Activated naive CD4-positive, alpha-beta T cell treated with anti-CD3 and anti-CD28 coated beads, Interleukin-2, amount 50 U/mL, for 24 hours (primary cell): ENCODE results near the gene UBE4B.

ENCODE experiments used
- H3K27ac Mint-ChIP-seq: one replicate; pipeline ENCODE4 v1.8.0; 2021; ENCODE audit warnings: mild to moderate bottlenecking, mixed read lengths
- H3K27me3 Mint-ChIP-seq: one replicate; pipeline ENCODE4 v1.8.0; 2021; ENCODE audit warnings: mixed read lengths
- H3K36me3 Mint-ChIP-seq: one replicate; pipeline ENCODE4 v1.8.0; 2021; ENCODE audit warnings: mixed read lengths
- H3K4me1 Mint-ChIP-seq: one replicate; pipeline ENCODE4 v1.8.0; 2021; ENCODE audit warnings: mixed read lengths
- H3K4me3 Mint-ChIP-seq: one replicate; pipeline ENCODE4 v1.8.0; 2021; ENCODE audit warnings: mild to moderate bottlenecking, mixed read lengths
- H3K9me3 Mint-ChIP-seq: one replicate; pipeline ENCODE4 v1.8.0; 2021; ENCODE audit warnings: mixed read lengths

Gene UBE4B

DNA sequence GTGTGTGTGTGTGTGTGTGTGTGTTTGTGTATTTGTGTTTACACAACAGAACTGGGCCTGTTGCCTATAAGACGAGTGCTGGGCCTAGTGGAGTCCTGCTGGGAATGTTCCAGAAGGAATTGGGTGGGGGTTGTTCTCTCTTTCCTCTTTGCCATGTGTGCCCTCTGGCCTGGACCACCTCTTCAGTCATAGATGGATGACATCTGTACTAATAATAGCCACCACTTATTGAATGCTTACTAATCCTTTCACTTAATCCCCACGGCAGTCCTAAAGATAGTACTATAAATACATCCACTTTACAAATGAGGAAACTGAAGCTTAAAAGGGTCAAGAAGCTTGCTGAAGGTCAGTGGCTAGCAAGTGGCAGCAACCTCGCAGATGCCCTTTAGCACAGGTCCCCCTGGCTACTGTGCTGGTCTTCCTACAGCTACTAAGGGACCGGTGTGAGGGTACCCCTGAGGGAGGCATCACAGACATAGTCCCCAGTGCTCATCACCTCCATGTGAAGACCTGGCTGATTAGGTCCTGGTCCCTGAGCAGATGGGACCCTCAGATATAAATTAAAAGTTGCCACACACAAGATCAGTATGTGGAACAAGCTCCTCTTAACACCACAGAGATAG lies 122.4 kb downstream of the UBE4B start:
- peaks cover 6% of the 10 kb centered on the region for H3K36me3 Mint-ChIP-seq
- peak overlapping the region; percentile 6 for H3K27ac Mint-ChIP-seq
- no peaks in the 10 kb centered on the region for H3K4me1 Mint-ChIP-seq
- no peak overlapping the region for H3K4me3 Mint-ChIP-seq
- no peaks in the 10 kb centered on the region for H3K9me3 Mint-ChIP-seq
- no peaks in the 10 kb centered on the region for H3K27me3 Mint-ChIP-seq

DNA sequence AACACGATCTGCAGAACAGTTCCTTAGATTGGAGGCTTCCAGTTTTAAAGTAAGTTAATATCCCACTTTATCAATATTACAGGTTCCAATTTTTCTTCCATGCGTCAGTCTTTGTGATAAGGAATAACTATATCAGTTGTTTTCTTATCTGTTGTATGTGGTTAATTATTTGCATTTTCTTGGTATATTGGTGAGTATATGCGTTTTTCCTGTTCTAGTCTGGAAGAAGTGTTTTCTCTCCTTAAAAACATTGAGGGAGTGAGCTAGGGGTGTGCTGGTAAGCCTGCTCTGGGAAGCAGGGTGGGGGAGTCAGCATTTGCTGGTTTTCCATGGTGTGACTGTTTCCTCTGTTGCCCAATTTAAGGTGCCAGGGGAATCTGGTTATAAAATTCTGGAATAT lies 127.4 kb downstream of the UBE4B start:
- H3K4me3 Mint-ChIP-seq: no peak overlapping the region
- peaks cover 7% of the 10 kb centered on the region for H3K36me3 Mint-ChIP-seq
- no peaks in the 10 kb centered on the region for H3K4me1 Mint-ChIP-seq
- H3K27ac Mint-ChIP-seq: no peak overlapping the region
- H3K27me3 Mint-ChIP-seq: no peaks in the 10 kb centered on the region
- H3K9me3 Mint-ChIP-seq: no peaks in the 10 kb centered on the region

- Mint-ChIP-seq H3K4me3 (no peak overlapping the region), H3K9me3 (no peaks in the 10 kb centered on the region), H3K27ac (peak overlapping the region; percentile 53), H3K4me1 (no peaks in the 10 kb centered on the region), H3K36me3 (peaks cover 13% of the 10 kb centered on the region), H3K27me3 (no peaks in the 10 kb centered on the region)
Measured at GRCh38 chr1:10160907-10161490, 128.2 kb downstream of the UBE4B start.

DNA sequence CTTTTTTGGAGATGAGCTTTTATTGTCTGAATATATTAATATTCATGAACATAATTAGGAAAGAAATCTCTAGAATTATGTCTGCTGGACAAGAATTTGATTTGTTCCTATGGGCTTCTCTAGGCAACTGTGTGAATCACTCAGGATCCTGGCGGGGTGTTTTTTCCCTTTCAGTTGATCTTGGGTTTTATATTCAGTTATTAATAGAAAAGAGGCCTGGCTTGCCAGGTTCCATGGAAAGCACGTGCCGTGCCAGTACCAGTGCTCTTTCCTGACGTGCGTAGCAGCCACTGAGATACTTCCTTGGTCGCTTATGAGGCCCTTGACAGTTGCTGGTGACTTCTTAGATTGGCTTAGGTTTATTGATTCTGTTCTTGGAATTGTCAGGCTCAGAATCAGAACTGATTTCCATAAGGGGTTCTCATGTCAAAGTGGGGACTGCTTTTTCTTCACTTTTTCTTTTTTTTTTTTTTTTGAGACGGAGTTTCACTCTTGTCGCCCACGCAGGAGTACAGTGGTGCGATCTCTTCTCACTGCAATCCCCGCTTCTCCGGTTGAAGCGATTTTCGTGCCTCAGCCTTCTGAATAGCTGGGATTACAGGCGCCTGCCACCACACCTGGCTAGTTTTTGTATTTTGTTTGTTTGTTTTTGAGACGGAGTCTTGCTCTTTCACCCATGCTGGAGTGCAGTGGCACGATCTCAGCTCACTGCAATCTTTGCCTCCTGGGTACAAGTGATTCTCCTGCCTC lies 129.0 kb downstream of the UBE4B start:
- no peak overlapping the region for H3K27ac Mint-ChIP-seq

GRCh38 chr1:10168912-10169514 lies 136.3 kb downstream of the UBE4B start:
- Mint-ChIP-seq H3K27me3 (no peaks in the 10 kb centered on the region), H3K36me3 (peaks cover 32% of the 10 kb centered on the region), H3K9me3 (no peaks in the 10 kb centered on the region), H3K27ac (peak overlapping the region; percentile 30), H3K4me3 (no peak overlapping the region), H3K4me1 (peaks cover 19% of the 10 kb centered on the region)

More for the DNA sequence above, 129.0 kb downstream of the UBE4B start:
- no peaks in the 10 kb centered on the region for H3K27me3 Mint-ChIP-seq
- H3K4me3 Mint-ChIP-seq: no peak overlapping the region
- no peaks in the 10 kb centered on the region for H3K9me3 Mint-ChIP-seq
- peaks cover 15% of the 10 kb centered on the region for H3K36me3 Mint-ChIP-seq
- no peaks in the 10 kb centered on the region for H3K4me1 Mint-ChIP-seq

DNA sequence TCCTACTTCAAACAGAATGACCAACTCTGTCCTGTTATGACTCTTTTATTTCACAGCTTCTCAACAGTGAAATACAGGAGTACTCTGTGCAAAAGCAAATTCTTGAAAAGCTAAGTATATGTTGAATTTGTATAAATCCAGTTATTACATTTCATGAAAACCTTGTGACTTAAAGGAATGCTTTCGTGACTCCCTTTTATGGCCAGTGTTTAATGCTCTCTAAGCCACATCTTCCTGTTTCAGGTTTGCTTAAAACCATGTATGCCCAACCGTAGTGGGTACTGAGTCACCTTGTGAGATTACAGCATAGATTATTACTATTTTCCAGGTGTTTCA lies 137.4 kb downstream of the UBE4B start:
- Mint-ChIP-seq H3K9me3 (no peaks in the 10 kb centered on the region), H3K4me1 (peaks cover 19% of the 10 kb centered on the region), H3K27ac (peak overlapping the region; percentile 94), H3K36me3 (peaks cover 35% of the 10 kb centered on the region), H3K27me3 (no peaks in the 10 kb centered on the region), H3K4me3 (peak overlapping the region; percentile 73)

GRCh38 chr1:10171105-10171767 lies 138.5 kb downstream of the UBE4B start:
- Mint-ChIP-seq H3K27ac (peak overlapping the region; percentile 94), H3K4me1 (peaks cover 19% of the 10 kb centered on the region), H3K4me3 (no peak overlapping the region), H3K27me3 (no peaks in the 10 kb centered on the region), H3K36me3 (peaks cover 35% of the 10 kb centered on the region), H3K9me3 (peaks cover 6% of the 10 kb centered on the region)

DNA sequence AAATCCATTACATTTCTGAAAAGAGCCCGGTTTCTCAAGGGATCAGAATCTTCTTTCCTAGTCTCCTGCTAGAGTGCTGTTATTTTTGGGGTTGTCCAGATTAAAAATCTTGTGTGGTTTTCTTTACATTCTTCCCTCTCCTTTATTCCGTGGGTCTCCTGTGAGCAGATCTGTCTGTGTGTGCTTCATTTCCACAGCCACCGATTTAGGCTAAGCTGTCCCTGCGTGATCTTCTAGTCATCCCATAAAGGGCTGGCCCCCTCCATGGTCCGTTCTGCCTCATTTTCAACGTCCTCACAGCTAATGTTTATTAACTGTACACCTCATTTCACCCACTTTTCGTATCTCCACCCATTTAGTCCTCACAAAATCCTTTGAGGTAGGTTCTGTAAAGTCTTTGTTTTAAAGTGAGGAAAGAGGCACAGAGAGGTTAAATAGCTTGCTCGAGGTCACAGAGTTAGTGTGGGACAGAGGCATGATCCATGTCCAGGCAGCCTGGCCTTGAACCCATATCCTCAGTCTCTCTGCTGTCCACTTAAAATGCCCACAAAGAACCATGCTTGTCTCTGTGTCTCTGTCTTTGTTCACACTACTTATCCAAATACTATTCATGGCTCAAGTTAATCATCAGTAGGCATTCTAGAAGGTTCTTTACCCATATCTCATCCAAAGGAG lies 139.4 kb downstream of the UBE4B start:
- H3K4me3 Mint-ChIP-seq: peak overlapping the region; percentile 1
- peaks cover 19% of the 10 kb centered on the region for H3K4me1 Mint-ChIP-seq
- peak overlapping the region; percentile 38 for H3K27ac Mint-ChIP-seq
- H3K36me3 Mint-ChIP-seq: peaks cover 38% of the 10 kb centered on the region
- H3K9me3 Mint-ChIP-seq: peaks cover 6% of the 10 kb centered on the region
- H3K27me3 Mint-ChIP-seq: no peaks in the 10 kb centered on the region

DNA sequence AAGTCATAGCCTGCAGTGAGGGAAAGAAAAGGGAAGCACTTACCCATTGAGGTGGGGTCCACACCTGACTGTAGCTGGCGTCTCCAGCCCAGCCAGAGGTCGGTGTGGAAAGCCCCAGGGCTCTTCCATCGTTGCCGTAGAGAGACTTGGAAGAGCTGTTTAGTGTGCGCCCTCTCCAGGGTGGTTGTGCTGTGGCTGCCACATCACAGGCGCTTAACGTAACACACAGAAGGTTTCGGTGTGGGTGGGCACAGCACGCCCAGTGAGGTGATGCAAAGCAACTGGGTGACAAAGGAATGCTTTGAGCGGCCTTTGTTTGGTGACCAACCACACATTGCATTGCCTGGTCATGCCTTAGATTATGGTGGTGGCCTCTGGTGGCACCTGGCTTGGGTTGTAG lies 140.8 kb downstream of the UBE4B start:
- peaks cover 19% of the 10 kb centered on the region for H3K4me1 Mint-ChIP-seq
- H3K27me3 Mint-ChIP-seq: no peaks in the 10 kb centered on the region
- peaks cover 34% of the 10 kb centered on the region for H3K36me3 Mint-ChIP-seq
- no peak overlapping the region for H3K4me3 Mint-ChIP-seq
- peaks cover 6% of the 10 kb centered on the region for H3K9me3 Mint-ChIP-seq
- no peak overlapping the region for H3K27ac Mint-ChIP-seq

GRCh38 chr1:10177876-10178275 lies 145.1 kb downstream of the UBE4B start:
- Mint-ChIP-seq H3K36me3 (peaks cover 20% of the 10 kb centered on the region), H3K4me3 (no peak overlapping the region), H3K27me3 (no peaks in the 10 kb centered on the region), H3K9me3 (peaks cover 6% of the 10 kb centered on the region), H3K27ac (no peak overlapping the region), H3K4me1 (no peaks in the 10 kb centered on the region)

- Mint-ChIP-seq H3K36me3 (peaks cover 21% of the 10 kb centered on the region), H3K27me3 (no peaks in the 10 kb centered on the region), H3K4me3 (no peak overlapping the region), H3K9me3 (peaks cover 6% of the 10 kb centered on the region), H3K27ac (no peak overlapping the region), H3K4me1 (no peaks in the 10 kb centered on the region)
Measured at GRCh38 chr1:10178597-10179405, 146.0 kb downstream of the UBE4B start.

DNA sequence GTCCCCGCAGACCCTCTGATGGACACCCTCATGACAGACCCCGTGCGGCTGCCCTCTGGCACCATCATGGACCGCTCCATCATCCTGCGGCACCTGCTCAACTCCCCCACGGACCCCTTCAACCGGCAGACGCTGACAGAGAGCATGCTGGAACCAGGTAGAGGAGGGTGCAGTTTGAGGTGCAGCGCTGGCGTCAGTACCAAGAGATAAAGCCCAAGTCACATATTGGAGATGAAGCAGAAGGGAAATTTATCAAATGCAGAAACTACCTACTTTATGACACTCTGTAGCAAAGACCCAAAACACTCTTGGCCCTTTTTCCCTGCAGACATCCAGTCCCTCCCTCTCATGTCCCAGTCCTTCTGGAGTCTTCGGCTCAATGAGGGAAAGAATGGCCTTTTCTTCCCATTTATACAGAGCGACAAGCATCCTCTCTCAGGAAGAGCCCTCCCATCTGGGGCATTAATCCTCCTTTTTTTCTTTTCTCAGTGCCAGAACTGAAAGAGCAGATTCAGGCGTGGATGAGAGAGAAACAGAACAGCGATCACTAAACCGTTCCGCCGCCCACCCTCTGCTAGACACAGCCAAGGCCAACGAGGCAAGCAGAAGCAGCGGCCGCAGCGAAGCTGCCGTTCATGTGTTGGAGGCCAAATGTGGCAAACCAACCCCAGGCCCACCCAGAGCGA lies 146.8 kb downstream of the UBE4B start:
- no peak overlapping the region for H3K27ac Mint-ChIP-seq
- no peaks in the 10 kb centered on the region for H3K4me1 Mint-ChIP-seq
- no peak overlapping the region for H3K4me3 Mint-ChIP-seq
- H3K27me3 Mint-ChIP-seq: no peaks in the 10 kb centered on the region
- peaks cover 19% of the 10 kb centered on the region for H3K36me3 Mint-ChIP-seq
- peaks cover 6% of the 10 kb centered on the region for H3K9me3 Mint-ChIP-seq

- Mint-ChIP-seq H3K27me3 (no peaks in the 10 kb centered on the region), H3K36me3 (peaks cover 8% of the 10 kb centered on the region), H3K27ac (no peak overlapping the region), H3K4me3 (no peak overlapping the region), H3K9me3 (no peaks in the 10 kb centered on the region), H3K4me1 (no peaks in the 10 kb centered on the region)
Measured at GRCh38 chr1:10181154-10181553, 148.4 kb downstream of the UBE4B start.

GRCh38 chr1:10185759-10186158 lies 153.0 kb downstream of the UBE4B start:
- H3K36me3 Mint-ChIP-seq: peaks cover 2% of the 10 kb centered on the region
- H3K9me3 Mint-ChIP-seq: no peaks in the 10 kb centered on the region
- H3K4me1 Mint-ChIP-seq: no peaks in the 10 kb centered on the region
- H3K4me3 Mint-ChIP-seq: no peak overlapping the region
- no peaks in the 10 kb centered on the region for H3K27me3 Mint-ChIP-seq
- no peak overlapping the region for H3K27ac Mint-ChIP-seq
